Neural cell (in vitro differentiated cells): Measurements from ENCODE around the gene WDR35. TPM values are rescaled to one million over a fixed set of nuclear protein-coding genes. Genes with fewer than 3 reads are reported as not detected.

Experiments
- H2AFZ ChIP-seq: fragments of 200-600, 300-800 bp; sonication (generic), shearing (Covaris generic); 2 replicates; pipeline ENCODE4 v1.6.0; 2014; ENCODE audit warnings: low read depth, mild to moderate bottlenecking, antibody characterized with exemption, low read length, moderate library complexity
- H3F3A ChIP-seq: fragments of 200-600 bp; shearing (Covaris generic); 2 replicates; pipeline ENCODE4 v1.6.1; 2016; ENCODE audit warnings: mild to moderate bottlenecking, moderate library complexity, mixed read lengths, antibody characterized with exemption, low read length; ENCODE audit not compliant: insufficient read depth, poor library complexity, severe bottlenecking
- H3K27ac ChIP-seq: fragments of 200-600, 300-800 bp; sonication (generic), shearing (Covaris generic); 2 replicates; pipeline ENCODE4 v1.5.1; 2014; ENCODE audit warnings: mild to moderate bottlenecking, low read length, moderate library complexity
- H3K27me3 ChIP-seq: fragments of 300-800, 200-600 bp; sonication (generic), shearing (Covaris generic); 2 replicates; pipeline ENCODE4 v1.6.0; 2014; ENCODE audit warnings: mild to moderate bottlenecking, low read depth, low read length, moderate library complexity; ENCODE audit not compliant: insufficient read depth
- H3K36me3 ChIP-seq: fragments of 300-800, 200-600 bp; sonication (generic), shearing (Covaris generic); 2 replicates; pipeline ENCODE4 v1.5.1; 2014; ENCODE audit warnings: mild to moderate bottlenecking, antibody characterized with exemption, low read length, moderate library complexity; ENCODE audit not compliant: insufficient read depth
- H3K4me2 ChIP-seq: fragments of 300-800, 200-600 bp; sonication (generic), shearing (Covaris generic); 2 replicates; pipeline ENCODE4 v1.6.0; 2014; ENCODE audit warnings: mild to moderate bottlenecking, low read length
- H3K4me3 ChIP-seq: fragments of 300-800, 200-600 bp; sonication (generic), shearing (Covaris generic); 2 replicates; pipeline ENCODE4 v1.5.1; 2014; ENCODE audit warnings: mild to moderate bottlenecking, low read length, moderate library complexity
- H3K79me2 ChIP-seq: fragments of 200-600 bp; shearing (Covaris generic); replicated peaks from 2 replicates; pipeline ENCODE4 v1.6.0; 2014; ENCODE audit warnings: mild to moderate bottlenecking, low read length, moderate library complexity; ENCODE audit not compliant: insufficient read depth
- H3K9ac ChIP-seq: fragments of 300-800, 200-600 bp; sonication (generic), shearing (Covaris generic); 2 replicates; pipeline ENCODE4 v1.6.1; 2016; ENCODE audit warnings: mild to moderate bottlenecking, low read length, mixed read lengths
- H3K9me2 ChIP-seq: fragments of 200-600 bp; shearing (Covaris generic); 2 replicates; pipeline ENCODE4 v1.6.1; 2016; ENCODE audit warnings: mild to moderate bottlenecking, low read length, mixed read lengths; ENCODE audit not compliant: insufficient read depth
- H3K9me3 ChIP-seq: fragments of 200-600, 300-800 bp; sonication (generic), shearing (Covaris generic); 2 replicates; pipeline ENCODE4 v1.6.1; 2016; ENCODE audit warnings: mild to moderate bottlenecking, mixed run types, low read length, moderate library complexity, mixed read lengths
- H4K20me1 ChIP-seq: fragments of 200-600 bp; shearing (Covaris generic); 2 replicates; pipeline ENCODE4 v1.6.1; 2016; ENCODE audit warnings: mild to moderate bottlenecking, mixed run types; ENCODE audit not compliant: insufficient read depth
- CTCF ChIP-seq: fragments of 450-650 bp; IDR thresholded peaks from 2 replicates; pipeline ENCODE4 v1.5.1; 2014; ENCODE audit warnings: antibody characterized with exemption, mild to moderate bottlenecking, moderate library complexity; ENCODE audit not compliant: poor library complexity, severe bottlenecking
- EP300 ChIP-seq: fragments of 450-650 bp; conservative IDR thresholded peaks from 2 replicates; pipeline ENCODE4 v1.6.1; 2014; ENCODE audit warnings: antibody characterized with exemption, mild to moderate bottlenecking, moderate library complexity; ENCODE audit not compliant: poor library complexity, severe bottlenecking
- EZH2 ChIP-seq: fragments of 200-600, 300-800 bp; shearing (Covaris generic), sonication (generic); IDR thresholded peaks from 2 replicates; pipeline ENCODE4 v1.6.1; 2014; ENCODE audit warnings: antibody characterized with exemption, low read length, borderline replicate concordance, mild to moderate bottlenecking; ENCODE audit not compliant: insufficient read depth, poor library complexity, severe bottlenecking
- MXI1 ChIP-seq: fragments of 450-650 bp; conservative IDR thresholded peaks from 2 replicates; pipeline ENCODE4 v1.6.1; 2014; ENCODE audit warnings: antibody characterized with exemption, mild to moderate bottlenecking; ENCODE audit not compliant: poor library complexity, severe bottlenecking
- POLR2AphosphoS5 ChIP-seq: IDR thresholded peaks from 2 replicates; pipeline ENCODE4 v1.6.1; 2012
- RAD21 ChIP-seq: fragments of 450-650 bp; conservative IDR thresholded peaks from 2 replicates; pipeline ENCODE4 v1.6.1; 2014; ENCODE audit warnings: antibody characterized with exemption, mild to moderate bottlenecking, moderate library complexity
- REST ChIP-seq: IDR thresholded peaks from 2 replicates; pipeline ENCODE4 v1.6.1; 2012; ENCODE audit warnings: borderline replicate concordance
- SMC3 ChIP-seq: fragments of 450-650 bp; conservative IDR thresholded peaks from 2 replicates; pipeline ENCODE4 v1.6.1; 2014; ENCODE audit warnings: antibody characterized with exemption, mild to moderate bottlenecking, moderate library complexity; ENCODE audit not compliant: poor library complexity
- TAF1 ChIP-seq: IDR thresholded peaks from 2 replicates; pipeline ENCODE4 v1.6.1; 2012; ENCODE audit warnings: low read depth
- polyA plus RNA-seq: library from polyadenylated mRNA; depleted of rRNA; stranded (reverse); fragments of >200 nt; gene quantifications from 2 replicates; pipeline ENCODE4 v1.2.3, GENCODE V29; 2014

WDR35 gene
- polyA plus RNA-seq, 1 donor from 2014 or later, result 14.2 TPM

- TF ChIP-seq MXI1, result no peak
- no peak for TF ChIP-seq EZH2
- no peak for TF ChIP-seq POLR2AphosphoS5
- no peak for TF ChIP-seq REST
- TF ChIP-seq TAF1, result no peak
- no peak for TF ChIP-seq RAD21
- H2AFZ ChIP-seq, result no peak overlapping the region
- H3K27ac ChIP-seq, result no peak overlapping the region
- no peaks in the 10 kb centered on the region for H3K79me2 ChIP-seq
- H3K9ac ChIP-seq, result no peak overlapping the region
- no peak overlapping the region for H3K4me3 ChIP-seq
- H3K36me3 ChIP-seq, result no peaks in the 10 kb centered on the region
- no peak overlapping the region for H3K4me2 ChIP-seq
- no peaks in the 10 kb centered on the region for H3F3A ChIP-seq
- H3K9me2 ChIP-seq, result no peaks in the 10 kb centered on the region
- no peaks in the 10 kb centered on the region for H4K20me1 ChIP-seq
- peaks cover 26% of the 10 kb centered on the region for H3K27me3 ChIP-seq
- no peaks in the 10 kb centered on the region for H3K9me3 ChIP-seq
Measured at GRCh38 chr2:20008703-20009102, 18.8 kb upstream of the WDR35 start.

- Histone ChIP-seq H3K9me2 (no peaks in the 10 kb centered on the region), H2AFZ (no peak overlapping the region), H3K27me3 (peaks cover 3% of the 10 kb centered on the region), H4K20me1 (no peaks in the 10 kb centered on the region), H3K27ac (no peak overlapping the region), H3K79me2 (no peaks in the 10 kb centered on the region), H3F3A (no peaks in the 10 kb centered on the region), H3K9ac (no peak overlapping the region), H3K4me2 (no peak overlapping the region), H3K4me3 (no peak overlapping the region), H3K9me3 (no peaks in the 10 kb centered on the region), H3K36me3 (no peaks in the 10 kb centered on the region)
- TF ChIP-seq EP300 (no peak), REST (no peak), RAD21 (no peak), MXI1 (no peak), EZH2 (no peak), SMC3 (no peak), TAF1 (no peak), CTCF (no peak), POLR2AphosphoS5 (no peak)
Measured at GRCh38 chr2:20005891-20006470, 16.1 kb upstream of the WDR35 start.
